Keratinocyte (primary cell): ENCODE measurements around the gene AP2A2. TPM values are rescaled to one million over a fixed set of nuclear protein-coding genes. Genes with fewer than 3 reads are reported as not detected.

ENCODE experiments used
- DNase-seq: peaks from one replicate; pipeline ENCODE4 v3.0.0-alpha.2; 2011; ENCODE audit warnings: low read depth, missing footprints, low spot score
- FAIRE-seq: peaks from 2 replicates; lab custom pipeline; 2011; peaks lifted over from hg19 to GRCh38; lab: Jason Lieb, UNC
- H2AFZ ChIP-seq: 2 replicates; pipeline ENCODE4 v1.6.0; 2012; ENCODE audit warnings: low read length, control low read depth, inconsistent platforms; ENCODE audit not compliant: control insufficient read depth
- H3K27ac ChIP-seq: 2 replicates; pipeline ENCODE4 v1.5.1; 2011; ENCODE audit warnings: low read length; ENCODE audit not compliant: control insufficient read depth, insufficient read depth
- H3K27me3 ChIP-seq: 3 replicates; pipeline ENCODE4 v1.6.0; 2011; ENCODE audit warnings: low read length; ENCODE audit not compliant: control insufficient read depth, insufficient read depth; ENCODE audit errors: extremely low read depth
- H3K36me3 ChIP-seq, 2 experiments: 2 replicates in 1 of 2; 3 replicates in 1 of 2; pipeline ENCODE4 v1.5.1; 2011; ENCODE audit warnings: low read length in 2 of 2, mild to moderate bottlenecking in 1 of 2; ENCODE audit not compliant: control insufficient read depth in 2 of 2, insufficient read depth in 2 of 2; ENCODE audit errors: extremely low read depth in 1 of 2
- H3K4me1 ChIP-seq: 3 replicates; pipeline ENCODE4 v1.5.1; 2011; ENCODE audit warnings: low read length; ENCODE audit not compliant: control insufficient read depth, insufficient read depth; ENCODE audit errors: extremely low read depth
- H3K4me2 ChIP-seq: 3 replicates; pipeline ENCODE4 v1.6.0; 2011; ENCODE audit warnings: low read depth, low read length; ENCODE audit not compliant: control insufficient read depth, insufficient read depth; ENCODE audit errors: extremely low read depth
- H3K4me3 ChIP-seq, 3 experiments: fragments of 200-600 bp in 1 of 3; sonication (generic) in 1 of 3; 2 replicates in 2 of 3; 3 replicates in 1 of 3; pipeline ENCODE4 v1.5.1; 2011 to 2016; ENCODE audit warnings: low read length in 3 of 3, mild to moderate bottlenecking in 3 of 3, control low read depth in 2 of 3, inconsistent platforms in 1 of 3, low read depth in 1 of 3, mixed read lengths in 1 of 3, mixed run types in 1 of 3, moderate library complexity in 1 of 3; ENCODE audit not compliant: control insufficient read depth in 2 of 3, insufficient read depth in 2 of 3; ENCODE audit errors: extremely low read depth in 1 of 3
- H3K79me2 ChIP-seq: 2 replicates; pipeline ENCODE4 v1.6.0; 2012; ENCODE audit warnings: low read length; ENCODE audit not compliant: control insufficient read depth, insufficient read depth
- H3K9ac ChIP-seq: 3 replicates; pipeline ENCODE4 v1.6.0; 2011; ENCODE audit warnings: low read length; ENCODE audit not compliant: control insufficient read depth, insufficient read depth; ENCODE audit errors: extremely low read depth
- H3K9me1 ChIP-seq: 3 replicates; pipeline ENCODE4 v1.6.0; 2011; ENCODE audit warnings: low read length; ENCODE audit not compliant: control insufficient read depth, insufficient read depth; ENCODE audit errors: extremely low read depth
- H3K9me3 ChIP-seq: 2 replicates; pipeline ENCODE4 v1.5.1; 2012; ENCODE audit warnings: low read depth, low read length; ENCODE audit not compliant: control insufficient read depth
- H4K20me1 ChIP-seq: 3 replicates; pipeline ENCODE4 v1.6.0; 2011; ENCODE audit warnings: low read length; ENCODE audit not compliant: control insufficient read depth, insufficient read depth; ENCODE audit errors: extremely low read depth
- EZH2 ChIP-seq: IDR thresholded peaks from one replicate; pipeline ENCODE4 v1.6.1; 2012; ENCODE audit warnings: inconsistent platforms, mild to moderate bottlenecking, low read length, moderate library complexity
- dilution Hi-C: fragments of 300-500 bp; cut with MboI; formaldehyde crosslinking; loops from one replicate; pipeline ENCODE4 v1.7.0; 2020; ENCODE audit warnings: low sequenced_read_pairs; ENCODE audit not compliant: extremely low pct_ligation_motif_present
- polyA plus RNA-seq, 5 experiments: library from polyadenylated mRNA; depleted of rRNA in 3 of 5; stranded (reverse) in 3 of 5; stranded (forward) in 1 of 5; unstranded in 1 of 5; fragments of >200 nt; gene quantifications; 1 replicate in 1 of 5; 2 replicates in 3 of 5; 3 replicates in 1 of 5; pipeline versions ENCODE4 v1.2.1 to v1.2.3, GENCODE V29; 2011 to 2012; ENCODE audit warnings: missing spikeins in 2 of 5, low read depth in 1 of 5, low replicate concordance in 1 of 5
- TF ChIP-seq, protein P1 (sequence below), 3 experiments: IDR thresholded peaks in 1 of 3; conservative IDR thresholded peaks in 1 of 3; optimal IDR thresholded peaks in 1 of 3; 2 replicates in 2 of 3; 3 replicates in 1 of 3; pipeline versions ENCODE3 to v1.5.1; 2011; ENCODE audit warnings: low read length in 3 of 3, mild to moderate bottlenecking in 3 of 3, moderate library complexity in 2 of 3, control low read depth in 1 of 3, inconsistent platforms in 1 of 3; ENCODE audit not compliant: insufficient read depth in 2 of 3; ENCODE audit errors: extremely low read depth in 1 of 3

AP2A2 gene
- polyA plus RNA-seq, 1 donor (not counting 4 experiments of a cell fraction or from before 2014, with no cell fraction given), result 47.8 TPM

DNA sequence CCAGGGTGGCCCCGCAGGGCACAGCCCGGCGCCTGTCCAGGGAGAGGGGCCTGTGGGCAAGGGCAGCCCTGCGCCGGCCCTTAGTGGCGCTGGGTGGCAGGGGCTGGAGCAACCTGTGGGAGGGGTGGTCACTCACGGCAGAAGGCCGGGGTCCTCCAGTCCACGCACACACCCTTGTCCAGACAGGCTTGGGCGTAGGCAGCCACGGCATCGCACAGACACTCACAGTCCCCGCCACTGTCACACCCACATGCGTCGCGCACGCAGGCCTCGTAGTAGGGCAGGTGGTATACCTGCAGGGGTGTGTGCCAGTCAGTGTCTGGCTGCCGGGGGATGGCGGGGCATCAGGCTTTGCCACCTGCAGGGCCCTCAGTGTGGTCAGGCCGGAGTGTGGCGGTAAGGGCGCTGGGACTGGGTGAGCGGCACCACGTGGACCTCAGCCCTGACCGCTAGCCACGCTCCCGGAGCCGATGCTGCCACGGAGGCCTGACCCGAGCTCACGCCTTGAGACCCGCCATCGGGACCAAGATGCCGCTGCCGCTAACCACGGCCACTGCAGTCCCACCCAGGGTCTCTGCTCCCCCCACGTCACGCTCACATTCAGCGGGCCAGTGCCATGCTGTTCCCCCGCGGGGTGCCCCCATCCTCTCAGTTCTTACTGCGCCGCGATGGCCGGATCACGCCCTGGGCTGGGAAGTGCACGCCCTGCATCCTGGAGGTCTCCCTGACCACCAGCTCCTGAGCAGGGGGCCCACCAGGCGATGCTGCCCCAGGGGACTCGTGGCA, 98.3 kb downstream of the AP2A2 start:
- DNase-seq (no peak), FAIRE-seq (no peak)
- Histone ChIP-seq H4K20me1 (no peaks in the 10 kb centered on the region), H3K27ac (no peak overlapping the region), H3K4me1 (no peaks in the 10 kb centered on the region), H3K9ac (no peak overlapping the region), H3K27me3 (no peaks in the 10 kb centered on the region), H3K4me3 (no peak overlapping the region), H3K9me3 (no peaks in the 10 kb centered on the region), H3K4me2 (no peak overlapping the region), H3K36me3 (peaks cover 0 to 2% of the 10 kb centered on the region in 2 experiments), H3K79me2 (no peaks in the 10 kb centered on the region), H3K9me1 (no peaks in the 10 kb centered on the region), H2AFZ (no peak overlapping the region)
- dilution Hi-C loops, result no loop called here
- TF ChIP-seq EZH2, result no peak
- TF ChIP-seq, protein P1, sequence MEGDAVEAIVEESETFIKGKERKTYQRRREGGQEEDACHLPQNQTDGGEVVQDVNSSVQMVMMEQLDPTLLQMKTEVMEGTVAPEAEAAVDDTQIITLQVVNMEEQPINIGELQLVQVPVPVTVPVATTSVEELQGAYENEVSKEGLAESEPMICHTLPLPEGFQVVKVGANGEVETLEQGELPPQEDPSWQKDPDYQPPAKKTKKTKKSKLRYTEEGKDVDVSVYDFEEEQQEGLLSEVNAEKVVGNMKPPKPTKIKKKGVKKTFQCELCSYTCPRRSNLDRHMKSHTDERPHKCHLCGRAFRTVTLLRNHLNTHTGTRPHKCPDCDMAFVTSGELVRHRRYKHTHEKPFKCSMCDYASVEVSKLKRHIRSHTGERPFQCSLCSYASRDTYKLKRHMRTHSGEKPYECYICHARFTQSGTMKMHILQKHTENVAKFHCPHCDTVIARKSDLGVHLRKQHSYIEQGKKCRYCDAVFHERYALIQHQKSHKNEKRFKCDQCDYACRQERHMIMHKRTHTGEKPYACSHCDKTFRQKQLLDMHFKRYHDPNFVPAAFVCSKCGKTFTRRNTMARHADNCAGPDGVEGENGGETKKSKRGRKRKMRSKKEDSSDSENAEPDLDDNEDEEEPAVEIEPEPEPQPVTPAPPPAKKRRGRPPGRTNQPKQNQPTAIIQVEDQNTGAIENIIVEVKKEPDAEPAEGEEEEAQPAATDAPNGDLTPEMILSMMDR (optimal IDR thresholded peaks at IDR 0.05 in 1 of 3, IDR thresholded peaks at IDR 0.05 in 1 of 3, conservative IDR thresholded peaks at IDR 0.05 in 1 of 3; ENCODE audit: extremely low read depth in 1 of 3, insufficient read depth in 2 of 3, low read length in 3 of 3), result no peak

DNA sequence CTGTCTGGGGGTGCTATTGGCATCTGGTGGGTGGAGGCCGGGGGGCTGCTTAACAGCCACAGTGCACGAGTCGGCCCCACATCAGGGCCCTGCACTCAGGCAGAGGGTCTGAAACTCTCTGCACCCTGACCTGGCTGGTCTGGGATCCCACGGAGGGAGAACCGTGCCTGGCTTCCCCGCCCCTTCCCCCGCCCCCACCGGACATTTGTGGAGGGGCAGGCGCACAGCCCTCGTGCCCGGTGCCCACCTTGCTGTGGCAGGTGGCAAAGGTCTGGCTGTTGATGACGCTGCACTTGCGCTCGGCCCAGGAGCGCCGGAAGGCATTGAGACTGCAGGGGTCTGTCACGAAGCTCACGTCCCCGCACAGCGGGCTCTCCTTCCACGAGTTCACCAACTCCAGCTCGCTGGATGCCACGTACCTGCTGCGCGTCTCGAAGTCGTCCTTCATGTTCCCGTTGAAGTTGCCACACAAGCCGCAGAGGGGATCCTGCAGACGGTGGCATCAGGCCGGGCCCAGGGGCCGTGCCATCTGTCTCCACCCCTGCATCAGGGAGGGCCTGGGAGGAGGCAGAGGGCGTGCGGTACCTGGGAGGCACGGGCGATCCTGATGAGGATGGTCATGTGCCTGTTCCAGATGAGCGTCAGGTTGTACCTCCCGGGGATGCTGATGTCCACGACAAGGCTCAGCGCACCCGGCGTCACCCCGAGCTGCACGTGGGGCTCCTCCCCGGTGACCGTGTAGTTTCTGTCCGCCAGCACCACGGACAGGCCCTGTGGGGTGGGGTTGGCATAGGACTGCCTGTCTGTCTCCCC, 99.1 kb downstream of the AP2A2 start:
- H3K79me2 ChIP-seq, result no peaks in the 10 kb centered on the region
- DNase-seq, result no peak
- dilution Hi-C loops, result no loop called here
- H4K20me1 ChIP-seq, result no peaks in the 10 kb centered on the region
- H3K27ac ChIP-seq, result no peak overlapping the region
- TF ChIP-seq, protein P1 (optimal IDR thresholded peaks at IDR 0.05 in 1 of 3, IDR thresholded peaks at IDR 0.05 in 1 of 3, conservative IDR thresholded peaks at IDR 0.05 in 1 of 3; ENCODE audit: extremely low read depth in 1 of 3, insufficient read depth in 2 of 3, low read length in 3 of 3), result no peak
- no peak for TF ChIP-seq EZH2
- H3K27me3 ChIP-seq, result peaks cover 4% of the 10 kb centered on the region
- H3K4me2 ChIP-seq, result no peak overlapping the region
- FAIRE-seq, result no peak
- H3K36me3 ChIP-seq, result peaks cover 0 to 2% of the 10 kb centered on the region in 2 experiments
- no peaks in the 10 kb centered on the region for H3K9me3 ChIP-seq
- H2AFZ ChIP-seq, result no peak overlapping the region
- no peaks in the 10 kb centered on the region for H3K4me1 ChIP-seq
- no peak overlapping the region for H3K4me3 ChIP-seq
- H3K9me1 ChIP-seq, result no peaks in the 10 kb centered on the region
- H3K9ac ChIP-seq, result no peak overlapping the region
